Tibial artery (tissue), 4 donors: Measurements from ENCODE around the gene AGFG2.

Experiments
- DNase-seq, 2 donors: peaks; one replicate each; pipeline ENCODE4 v3.0.0-alpha.2; 2019
- H3K27ac ChIP-seq, 2 donors: fragments of 200-600 bp; sonication (generic) in 1 of 2; 1 replicate in 1 of 2; 2 replicates in 1 of 2; pipeline ENCODE4 v1.5.1; 2018 to 2019; ENCODE audit warnings: mild to moderate bottlenecking in 1 of 2
- H3K27me3 ChIP-seq, 2 donors: fragments of 200-600 bp; sonication (generic) in 1 of 2; one replicate each; pipeline versions ENCODE4 v1.5.1 to v1.6.0; 2016 to 2019
- H3K36me3 ChIP-seq, 3 donors: fragments of 200-600 bp; sonication (generic) in 2 of 3; one replicate each; pipeline ENCODE4 v1.5.1; 2016 to 2019; ENCODE audit warnings: mild to moderate bottlenecking in 2 of 3
- H3K4me1 ChIP-seq, 4 donors: fragments of 200-600 bp; sonication (generic) in 2 of 4; 1 replicate in 3 of 4; 2 replicates in 1 of 4; pipeline ENCODE4 v1.5.1; 2016 to 2019
- H3K4me3 ChIP-seq, 2 donors: fragments of 200-600 bp; sonication (generic) in 1 of 2; 1 replicate in 1 of 2; 2 replicates in 1 of 2; pipeline ENCODE4 v1.5.1; 2018 to 2019; ENCODE audit warnings: mild to moderate bottlenecking in 2 of 2
- H3K9me3 ChIP-seq, 3 donors: fragments of 200-600 bp; sonication (generic) in 1 of 3; one replicate each; pipeline ENCODE4 v1.5.1; 2016 to 2019
- CTCF ChIP-seq, 2 experiments: fragments of 200-600 bp in 1 of 2; fragments of 450-650 bp in 1 of 2; IDR thresholded peaks; one replicate each; pipeline ENCODE4 v1.5.1; 2017 to 2019; ENCODE audit warnings: antibody characterized with exemption in 2 of 2, mild to moderate bottlenecking in 1 of 2, moderate library complexity in 1 of 2
- intact Hi-C: fragments of 100-400 bp; cut with DNase I; formaldehyde crosslinking; loops from one replicate; pipeline ENCODE4 v1.15.0; 2023; ENCODE audit warnings: low total_unique reads

The AGFG2 gene

GRCh38 chr7:100580466-100581283 lies 41.7 kb downstream of the AGFG2 start:
- DNase-seq: no peak
- H3K4me3 ChIP-seq: no peak overlapping the region
- no peaks in the 10 kb centered on the region for H3K9me3 ChIP-seq
- no peak overlapping the region for H3K27ac ChIP-seq
- peaks cover 61 to 70% (median 66%) of the 10 kb centered on the region in 3 donors for H3K36me3 ChIP-seq
- intact Hi-C loops: no loop called here
- TF ChIP-seq CTCF (IDR thresholded peaks at IDR 0.05): no peak
- no peaks in the 10 kb centered on the region for H3K27me3 ChIP-seq
- H3K4me1 ChIP-seq: peaks cover 0 to 42% (median 23%) of the 10 kb centered on the region in 4 donors

DNA sequence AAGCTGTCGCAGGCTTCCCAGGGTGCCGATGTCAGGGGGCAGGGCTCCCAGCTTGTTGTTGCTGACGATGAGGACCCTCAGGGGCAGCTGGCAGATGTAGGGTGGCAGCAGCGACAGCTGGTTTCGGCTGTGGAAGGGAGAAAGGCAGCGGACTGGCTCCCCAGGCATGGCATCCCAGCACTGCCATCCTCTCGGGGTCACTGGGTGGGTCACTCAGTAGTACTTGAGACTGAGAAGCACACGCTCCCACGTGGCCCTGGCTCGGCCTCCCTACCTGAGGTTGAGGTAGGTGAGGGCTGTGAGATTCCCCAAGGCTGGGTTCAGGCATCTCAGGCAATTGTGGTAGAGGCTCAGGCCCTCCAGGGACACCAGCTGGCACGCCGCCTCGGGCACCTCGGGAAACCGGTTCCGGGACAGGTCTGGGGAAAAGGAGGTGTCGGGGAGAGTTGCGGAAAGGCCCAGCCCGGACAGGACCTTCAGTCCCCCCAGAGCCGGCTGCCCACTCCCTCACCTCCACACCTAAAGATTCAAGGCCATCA lies 43.1 kb downstream of the AGFG2 start:
- intact Hi-C loops: no loop called here
- H3K36me3 ChIP-seq: peaks cover 50 to 55% (median 52%) of the 10 kb centered on the region in 3 donors

DNA sequence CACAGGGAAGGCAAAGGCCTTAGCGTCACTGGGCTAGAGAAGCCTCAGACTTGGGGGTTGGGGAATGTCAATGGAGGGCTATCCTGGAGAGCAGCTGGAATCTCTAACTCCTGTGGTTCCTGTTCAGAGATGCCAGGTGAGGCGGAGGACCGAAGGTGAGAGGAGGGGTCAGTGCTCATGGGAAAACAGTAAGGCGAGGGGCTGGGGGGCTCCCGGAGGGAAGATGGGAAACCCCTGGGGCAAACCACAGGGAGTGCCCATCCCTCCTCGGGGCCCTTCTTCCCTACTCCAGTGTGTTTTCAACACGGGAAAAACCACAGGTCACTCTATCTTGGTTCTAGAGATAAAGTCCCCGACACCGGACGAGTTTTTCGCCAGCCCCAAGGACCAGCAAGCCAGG lies 43.6 kb downstream of the AGFG2 start:
- Histone ChIP-seq H3K4me1 (peaks cover 0 to 47% (median 26%) of the 10 kb centered on the region in 4 donors), H3K36me3 (peaks cover 44 to 50% (median 47%) of the 10 kb centered on the region in 3 donors), H3K4me3 (no peak overlapping the region), H3K27me3 (no peaks in the 10 kb centered on the region), H3K27ac (no peak overlapping the region), H3K9me3 (no peaks in the 10 kb centered on the region)
- no peak for DNase-seq
- TF ChIP-seq CTCF (IDR thresholded peaks at IDR 0.05): no peak
- intact Hi-C loops: no loop called here

More for the DNA sequence above, 43.1 kb downstream of the AGFG2 start:
- Histone ChIP-seq H3K9me3 (no peaks in the 10 kb centered on the region), H3K27ac (no peak overlapping the region), H3K4me3 (no peak overlapping the region), H3K4me1 (peaks cover 0 to 43% (median 24%) of the 10 kb centered on the region in 4 donors), H3K27me3 (no peaks in the 10 kb centered on the region)
- DNase-seq: no peak
- TF ChIP-seq CTCF (IDR thresholded peaks at IDR 0.05): no peak

DNA sequence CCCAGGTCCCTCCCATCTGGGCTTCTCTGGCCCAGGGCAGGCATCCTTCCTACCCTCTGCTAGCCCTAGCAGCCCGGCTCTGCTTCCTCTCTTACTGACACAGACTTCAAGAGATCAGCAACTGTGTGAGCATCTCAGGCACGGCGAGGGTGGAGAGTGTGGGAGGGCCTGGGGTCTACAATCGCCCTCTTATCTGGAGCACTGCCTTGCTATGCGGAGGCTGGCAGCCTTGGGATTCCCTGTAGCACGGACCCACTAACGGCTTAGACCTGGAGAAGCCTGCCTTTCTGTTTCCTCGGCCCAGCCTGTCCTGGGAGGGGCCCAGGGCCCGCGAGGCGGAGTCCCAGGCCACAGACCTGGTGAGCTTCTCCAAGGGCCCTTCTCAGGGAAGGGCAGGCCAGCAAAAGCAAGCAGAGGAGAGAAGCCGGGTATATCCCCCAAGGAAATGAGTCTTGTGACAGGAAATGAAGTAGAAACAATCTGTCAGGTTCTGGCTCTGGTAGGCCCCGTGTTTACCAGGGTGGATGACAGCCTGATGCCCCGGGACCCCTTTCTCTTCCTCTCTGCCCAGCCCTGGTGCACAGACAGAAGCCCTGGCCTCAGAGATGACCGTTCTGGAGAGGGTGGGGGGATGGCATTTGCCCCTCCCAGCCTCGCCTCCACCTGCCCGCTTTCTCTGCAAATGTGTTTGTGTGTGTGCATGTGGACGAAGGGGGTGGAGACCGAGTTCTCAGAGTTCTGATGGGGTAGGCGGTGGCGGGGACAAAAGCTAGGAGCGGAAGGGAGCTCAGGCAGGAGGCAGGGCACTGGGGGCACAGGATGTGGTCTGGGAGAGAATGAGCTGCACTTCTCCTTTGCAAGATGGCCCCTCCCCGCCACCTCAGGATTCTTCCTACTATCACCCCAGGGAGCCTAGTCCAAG lies 44.4 kb downstream of the AGFG2 start:
- H3K27ac ChIP-seq: no peak overlapping the region
- DNase-seq: peak; percentile 74 to 82
- H3K4me3 ChIP-seq: peak overlapping the region; percentile 82 to 84
- peaks cover 37 to 42% (median 39%) of the 10 kb centered on the region in 3 donors for H3K36me3 ChIP-seq
- TF ChIP-seq CTCF (IDR thresholded peaks at IDR 0.05): no peak
- peaks cover 0 to 47% (median 28%) of the 10 kb centered on the region in 4 donors for H3K4me1 ChIP-seq
- no peaks in the 10 kb centered on the region for H3K9me3 ChIP-seq
- intact Hi-C loops: no loop called here
- H3K27me3 ChIP-seq: no peaks in the 10 kb centered on the region

- DNase-seq: peak in 1 of 2 donors; percentile 64
- Histone ChIP-seq H3K4me3 (peak overlapping the region; percentile 82 to 84), H3K9me3 (no peaks in the 10 kb centered on the region), H3K36me3 (peaks cover 29 to 35% (median 31%) of the 10 kb centered on the region in 3 donors), H3K27me3 (no peaks in the 10 kb centered on the region), H3K27ac (no peak overlapping the region), H3K4me1 (peaks cover 0 to 47% (median 28%) of the 10 kb centered on the region in 4 donors)
- intact Hi-C loops: no loop called here
- TF ChIP-seq CTCF (IDR thresholded peaks at IDR 0.05): no peak
Observed at GRCh38 chr7:100584054-100584682, 45.2 kb downstream of the AGFG2 start.
